PC-3 (cell line): ENCODE results near the gene CRACR2B.

Experiments used
- CTCF ChIP-seq: fragments of 300-600 bp; sonication (generic); conservative IDR thresholded peaks from 2 replicates; pipeline ENCODE4 v1.5.1; 2017; ENCODE audit warnings: antibody characterized with exemption, low read depth, mild to moderate bottlenecking, low read length
- EZH2 ChIP-seq: fragments of 300-600 bp; sonication (generic); IDR thresholded peaks from one replicate; pipeline ENCODE4 v1.6.1; 2017; ENCODE audit warnings: antibody characterized with exemption, mild to moderate bottlenecking, low read length; ENCODE audit not compliant: unreplicated experiment
- EZH2phosphoT487 ChIP-seq: fragments of 300-600 bp; sonication (generic); IDR thresholded peaks from 2 replicates; pipeline ENCODE4 v1.6.1; 2018; ENCODE audit warnings: mild to moderate bottlenecking, antibody characterized with exemption, low read length, borderline replicate concordance

- TF ChIP-seq EZH2 (no peak), CTCF (no peak), EZH2phosphoT487 (no peak)
Measured at GRCh38 chr11:813456-814096, 14.1 kb upstream of the CRACR2B start.
